ELF-1 (cell line): ENCODE results near the gene SIAE.
A peak's percentile ranks its signal among the peaks of the same experiment; 100 is the strongest.
"Not testable (repeated sequence)": the region's sequence is repeated elsewhere in the genome, so short reads cannot be mapped to it uniquely, and the experiment has no call there.

ENCODE experiments used
- DNase-seq: peaks from one replicate; pipeline ENCODE4 v3.0.0-alpha.2; 2016; ENCODE audit warnings: low read depth, low spot score

The SIAE gene

DNA sequence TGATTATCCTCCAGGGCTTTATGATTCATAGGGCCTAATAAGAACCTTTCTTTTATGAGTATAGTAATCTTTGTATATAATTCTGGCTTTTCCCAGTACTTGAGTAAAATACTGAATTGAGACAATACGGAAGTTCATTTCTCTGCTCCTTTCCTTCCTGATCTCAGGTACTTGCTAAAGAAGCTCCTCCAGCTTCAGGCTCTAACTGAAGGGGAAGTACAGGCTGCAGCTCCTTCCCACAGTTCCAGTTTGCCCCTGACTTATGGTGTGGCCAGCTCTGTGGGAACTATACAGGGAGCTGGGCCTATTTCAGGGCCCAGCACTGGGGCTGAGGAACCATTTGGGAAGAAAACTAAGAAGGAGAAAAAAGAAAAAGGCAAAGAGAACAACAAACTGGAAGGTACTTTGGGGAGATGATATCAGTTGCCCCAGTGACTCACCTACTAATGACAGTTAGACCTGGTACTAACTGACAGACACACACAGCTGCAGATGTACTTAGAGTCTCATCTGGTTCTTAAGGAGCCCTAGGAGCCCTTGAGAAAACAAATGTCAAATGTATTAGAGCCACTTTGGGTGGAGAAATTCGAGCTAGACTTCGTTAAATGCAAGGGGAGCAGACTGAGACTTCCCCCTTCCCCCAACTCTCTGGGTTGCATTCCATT, 47.9 kb downstream of the SIAE start:
- no peak for DNase-seq

DNA sequence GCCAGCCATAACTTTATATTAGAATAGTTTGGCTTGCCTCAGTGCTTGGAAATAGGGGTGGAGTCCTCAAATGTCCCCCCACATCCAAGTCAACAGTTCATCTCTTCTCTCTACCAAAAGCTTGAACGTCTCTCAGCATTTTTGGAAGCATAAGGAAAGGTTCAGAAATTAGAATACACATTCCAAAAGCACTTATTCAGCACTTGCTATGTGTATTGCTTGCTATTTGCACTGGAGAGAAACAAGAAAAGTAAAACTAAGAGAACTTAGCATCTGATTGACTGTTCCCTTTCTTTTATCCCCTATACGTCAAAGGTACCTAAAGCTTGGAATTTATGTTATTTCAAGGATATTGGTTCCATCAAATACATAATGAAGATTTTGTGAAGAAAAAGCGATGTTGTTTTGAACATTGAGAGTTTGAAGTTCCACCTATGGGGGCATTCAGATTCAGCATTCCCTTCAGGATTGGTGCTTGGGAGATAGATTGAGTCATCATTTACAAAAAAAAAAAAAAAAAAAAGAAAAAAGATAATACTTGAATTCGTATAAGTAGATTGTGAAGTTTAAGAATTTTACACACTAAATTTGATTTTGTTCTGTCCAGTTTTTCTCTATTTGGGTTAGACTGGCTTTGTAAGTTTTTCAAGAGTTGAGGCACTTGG, 49.5 kb downstream of the SIAE start:
- no peak for DNase-seq

DNA sequence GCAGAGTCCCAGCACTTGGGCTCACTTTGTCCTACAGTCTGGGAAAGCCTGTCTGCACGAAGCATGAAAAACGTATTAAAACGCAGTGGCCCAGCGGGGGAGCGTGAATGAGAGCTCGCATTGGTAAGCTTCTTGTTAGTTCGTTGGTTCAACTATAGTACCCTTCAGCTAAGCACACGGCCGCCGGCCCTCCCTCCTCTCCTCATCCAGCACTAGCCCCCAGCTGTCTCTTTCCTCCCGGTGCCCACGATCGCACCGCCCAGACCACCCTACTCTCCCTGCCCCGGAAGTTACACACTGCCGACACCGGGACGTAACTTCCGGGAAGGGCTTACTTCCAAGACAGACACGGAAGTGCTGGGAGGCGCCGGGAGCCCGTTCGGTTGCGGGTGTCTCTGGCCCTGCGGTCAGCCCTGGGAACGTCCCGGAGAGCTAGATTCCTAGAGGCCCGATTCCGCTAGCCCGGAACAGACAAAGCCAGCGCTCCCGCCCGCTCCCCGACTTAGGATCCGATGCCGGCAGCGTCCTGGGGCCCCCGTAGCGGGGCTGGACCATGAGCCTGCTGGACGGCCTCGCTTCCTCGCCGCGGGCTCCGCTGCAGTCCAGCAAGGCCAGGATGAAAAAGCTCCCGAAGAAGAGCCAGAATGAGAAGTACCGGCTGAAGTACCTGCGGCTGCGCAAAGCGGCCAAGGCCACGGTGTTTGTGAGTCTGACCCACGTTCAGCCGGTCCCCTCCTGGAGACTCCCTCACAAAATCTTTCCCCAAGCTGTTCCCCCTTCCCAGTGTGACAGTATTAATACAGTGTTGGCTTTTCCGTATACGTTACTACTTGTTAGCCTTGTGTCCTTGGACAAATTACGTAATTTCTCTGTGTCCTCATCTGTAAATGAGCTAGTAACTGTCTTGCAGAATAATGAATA, 50.7 kb downstream of the SIAE start, which contains the start of gene TBRG1:
Gene TBRG1 (plus strand): TSS at position 334 of the 921 bp plus-strand sequence. CDS start 220 bp downstream, at position 554.
- peak; percentile 96 for DNase-seq

DNA sequence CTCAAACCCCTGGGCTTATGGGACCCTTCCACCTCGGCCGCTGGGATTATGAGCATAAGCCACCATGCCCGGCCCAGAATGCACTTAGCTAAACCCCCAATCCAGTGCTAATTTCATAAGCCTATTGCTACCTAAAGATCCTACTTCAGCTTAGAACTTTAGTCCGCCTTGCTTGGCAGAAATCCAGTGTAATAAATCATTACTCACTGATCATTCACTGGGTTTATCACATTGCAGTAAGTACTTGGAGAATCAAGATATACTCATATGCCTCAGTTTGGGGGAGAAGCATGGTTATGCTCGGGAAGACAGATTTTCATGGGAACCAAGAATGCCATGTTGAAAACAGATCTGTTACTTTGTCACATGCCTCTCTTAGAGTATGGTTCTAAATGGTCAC, 54.7 kb downstream of the SIAE start:
- DNase-seq: no peak

DNA sequence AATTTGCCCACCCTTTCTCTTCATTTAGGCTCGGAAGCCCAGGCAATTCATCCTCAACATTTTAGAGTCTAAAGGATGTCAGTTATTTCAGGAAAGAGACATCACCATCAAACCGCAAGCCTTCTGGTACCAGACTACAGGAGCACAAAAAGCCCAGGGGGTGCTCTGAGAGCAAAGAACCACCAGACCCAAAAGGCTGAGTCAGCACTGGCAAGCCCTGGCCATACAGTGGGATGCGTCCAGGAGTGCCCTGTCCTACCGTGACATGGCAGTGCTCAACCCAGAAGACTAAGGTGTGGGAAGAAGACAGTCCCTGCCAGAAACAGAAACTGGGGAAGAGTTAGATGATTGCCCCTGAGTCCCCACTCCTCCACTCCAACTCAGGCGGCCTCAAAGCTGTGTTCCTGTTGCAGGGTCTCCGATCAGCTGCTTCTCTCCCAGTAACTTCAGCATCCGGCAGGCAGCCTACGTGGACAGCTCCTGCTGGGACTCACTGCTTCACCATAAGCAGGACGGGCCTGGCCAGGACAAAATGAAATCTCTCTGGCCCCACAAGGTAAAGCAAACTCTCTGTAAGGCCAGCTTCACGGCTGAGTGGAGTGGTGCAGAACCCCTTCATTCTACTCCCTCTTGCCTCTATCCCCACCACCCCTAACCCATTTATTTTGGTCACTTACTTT, 60.8 kb downstream of the SIAE start:
- peak; percentile 48 for DNase-seq

DNA sequence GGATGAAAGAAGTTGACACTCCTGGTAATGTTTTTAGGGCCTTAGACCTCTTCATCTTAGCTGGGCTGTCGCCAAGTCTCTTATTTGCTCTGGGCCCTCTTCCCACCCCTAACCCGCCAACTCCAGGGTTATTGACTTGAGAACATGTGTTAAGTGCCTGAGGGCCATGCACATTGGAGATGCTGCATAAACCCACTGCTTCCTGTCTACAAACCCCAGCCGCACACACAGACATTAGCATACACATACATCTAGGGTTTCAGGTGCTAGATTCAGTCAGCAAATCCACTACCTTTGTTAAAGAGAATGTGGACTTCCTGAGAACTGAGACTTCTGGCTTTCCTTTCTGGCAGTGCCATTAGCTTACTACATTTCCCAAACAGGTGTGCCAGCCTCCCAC, 61.5 kb downstream of the SIAE start:
- no peak for DNase-seq

- DNase-seq: no peak
Measured at GRCh38 chr11:124611064-124611463, 62.5 kb downstream of the SIAE start, which contains the start of gene PANX3. Gene PANX3 (plus strand): TSS chr11:124611428. CDS start chr11:124611557, 129 bp downstream.

- no peak for DNase-seq
Measured at GRCh38 chr11:124610295-124610694, 63.2 kb downstream of the SIAE start.

- no peak for DNase-seq
Measured at GRCh38 chr11:124608147-124608546, 65.4 kb downstream of the SIAE start.

DNA sequence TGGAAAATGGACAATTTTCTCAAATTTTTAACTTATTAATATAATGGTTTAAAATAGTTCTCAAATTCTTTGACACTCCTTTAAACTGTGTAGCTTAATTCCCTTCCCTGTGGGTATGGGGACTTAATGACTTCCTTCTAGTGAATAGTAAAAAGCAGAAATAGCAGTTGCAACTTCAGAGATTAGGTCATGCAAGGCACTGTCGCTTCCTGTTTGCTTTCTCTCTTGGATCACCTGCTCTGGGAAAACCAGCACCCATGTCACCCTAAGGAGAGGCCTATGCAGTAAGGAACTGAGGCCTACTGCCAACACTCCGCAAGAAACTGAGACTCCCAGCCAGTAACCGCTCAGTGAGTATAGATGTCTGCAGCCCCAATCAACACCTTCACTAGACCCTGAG, 67.8 kb downstream of the SIAE start:
- DNase-seq: no peak

DNA sequence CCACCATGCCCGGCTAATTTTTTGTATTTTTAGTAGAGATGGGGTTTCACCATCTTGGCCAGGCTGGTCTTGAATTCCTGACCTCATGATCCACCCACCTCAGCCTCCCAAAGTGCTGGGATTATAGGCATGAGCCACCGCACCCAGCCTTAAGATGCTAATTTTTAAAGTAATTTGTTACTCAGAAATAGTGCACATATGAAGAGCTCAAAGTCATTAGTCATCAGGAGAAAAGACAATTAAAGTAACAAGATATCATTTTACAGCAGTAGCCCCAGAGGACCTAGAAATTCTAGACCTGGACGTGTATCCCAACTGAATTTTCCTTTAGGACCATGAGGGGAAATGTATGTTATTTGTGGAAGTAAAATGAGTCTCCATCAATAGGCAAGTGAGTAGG, 70.8 kb downstream of the SIAE start:
- DNase-seq: not testable (repeated sequence)

- DNase-seq: no peak
Measured at GRCh38 chr11:124602193-124602592, 71.3 kb downstream of the SIAE start.

DNA sequence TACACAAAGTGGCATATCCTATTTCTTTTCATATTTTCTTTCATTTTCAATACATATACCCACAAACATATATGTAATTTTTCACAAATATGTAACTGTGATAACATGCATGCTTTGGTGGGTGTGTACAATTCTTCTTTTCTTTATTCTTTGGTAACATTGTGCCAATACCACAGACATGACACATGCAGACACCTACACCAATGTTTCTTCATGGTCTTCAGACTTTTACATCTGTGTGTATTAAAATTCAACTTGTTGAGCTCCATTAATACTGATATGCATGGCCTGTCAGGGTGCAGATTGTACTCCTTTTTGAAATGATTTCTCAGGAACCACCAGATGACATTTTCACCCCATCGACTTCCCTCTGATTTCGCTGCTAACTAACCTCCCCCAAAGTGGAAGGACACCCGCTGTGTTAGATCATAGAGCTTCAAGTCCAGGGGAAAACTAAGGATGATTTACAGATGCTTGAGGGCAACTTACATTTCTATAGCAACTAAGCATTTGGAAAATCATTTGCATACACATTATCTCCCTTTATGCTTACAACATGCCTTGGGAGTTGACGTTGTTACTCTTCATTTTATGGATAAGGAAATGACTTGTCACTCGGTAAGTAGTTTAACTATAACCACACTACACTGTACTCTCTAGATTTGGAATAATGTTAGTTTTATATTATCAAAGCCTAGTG, 72.8 kb downstream of the SIAE start:
- DNase-seq: no peak

GRCh38 chr11:124597626-124598025, 75.9 kb downstream of the SIAE start:
- no peak for DNase-seq

DNA sequence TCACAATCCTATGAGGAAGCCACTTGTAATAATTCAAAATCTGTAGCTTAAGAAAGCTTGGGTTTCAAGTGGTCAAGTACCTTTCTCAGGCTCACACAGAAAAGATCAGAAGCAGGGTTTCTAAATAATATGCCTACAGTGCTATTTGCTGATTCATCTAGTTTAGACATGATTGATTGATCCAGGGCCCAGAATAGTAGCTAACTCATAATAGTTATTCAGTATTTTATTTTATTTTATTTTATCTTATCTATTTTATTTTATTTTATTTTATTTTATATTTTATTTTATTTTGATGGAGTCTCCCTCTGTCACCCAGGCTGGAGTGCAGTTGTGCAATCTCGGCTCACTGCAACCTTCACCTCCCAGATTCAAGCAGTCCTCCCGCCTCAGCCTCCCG, 78.2 kb downstream of the SIAE start:
- DNase-seq: no peak

- no peak for DNase-seq
Measured at GRCh38 chr11:124592627-124593026, 80.9 kb downstream of the SIAE start.

DNA sequence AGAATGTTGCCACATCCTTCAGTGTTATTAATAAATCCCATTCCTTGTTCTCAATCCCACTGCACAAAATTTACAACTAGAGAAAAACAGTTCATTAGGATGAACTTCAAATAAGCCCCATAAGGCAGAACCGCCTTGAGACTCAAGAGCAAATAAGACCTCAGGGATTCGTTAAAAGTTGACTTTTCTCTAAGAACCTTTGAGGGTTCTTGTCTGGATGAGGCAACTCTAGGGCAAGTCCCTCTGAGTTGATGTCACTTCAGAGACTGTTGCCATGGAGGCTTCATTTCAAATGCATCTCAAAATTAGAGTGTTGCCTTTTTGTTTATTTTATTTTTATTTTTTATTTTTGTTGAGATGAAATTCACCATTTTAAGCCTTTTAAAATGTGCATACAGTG, 82.1 kb downstream of the SIAE start:
- DNase-seq: no peak

- peak; percentile 59 for DNase-seq
Measured at GRCh38 chr11:124586238-124586860, 87.2 kb downstream of the SIAE start.

DNA sequence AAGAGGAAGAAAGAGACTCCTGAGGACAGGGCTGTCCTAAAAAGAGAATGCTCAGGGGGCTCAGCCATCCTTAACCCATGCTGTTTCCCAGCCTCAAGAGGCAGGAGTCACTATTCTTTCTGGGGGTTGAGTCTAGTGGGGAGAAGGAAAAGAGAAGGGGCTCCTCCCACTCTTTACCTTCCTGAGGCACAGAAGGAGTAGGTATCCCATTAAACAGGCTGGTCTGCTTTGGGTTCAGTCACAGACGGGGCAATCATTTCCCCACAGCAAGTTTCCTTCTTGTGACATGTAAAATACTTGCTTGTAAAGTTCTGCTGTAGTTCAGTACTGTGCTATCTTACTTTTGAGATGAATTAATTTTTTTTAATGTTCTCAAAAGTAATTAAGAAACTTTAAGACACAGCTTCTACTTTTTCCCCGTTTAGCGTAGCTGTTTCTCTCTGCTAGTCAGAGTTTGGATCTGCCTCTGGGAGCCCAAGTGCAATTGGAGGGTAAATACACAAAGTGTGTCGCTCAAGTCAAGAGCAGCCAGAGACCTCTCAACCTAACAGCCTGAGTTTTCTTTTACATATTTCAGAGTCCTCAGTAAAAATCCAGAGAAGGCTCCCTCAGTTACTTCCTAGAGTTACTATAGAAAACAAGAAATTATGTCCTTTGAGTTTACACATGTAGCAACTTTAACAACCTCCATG, 88.7 kb downstream of the SIAE start:
- DNase-seq: no peak

- DNase-seq: no peak
Measured at GRCh38 chr11:124583781-124584180, 89.8 kb downstream of the SIAE start.
